SU-DHL-6 (cell line): ENCODE results near the gene FAAP100.

ENCODE experiments used
- H2AFZ ChIP-seq: fragments of 200-600 bp; sonication (generic); 2 replicates; pipeline ENCODE4 v1.6.1; 2014; ENCODE audit warnings: low read depth, mild to moderate bottlenecking, moderate library complexity, mixed read lengths, antibody characterized with exemption, low read length; ENCODE audit not compliant: severe bottlenecking
- H3F3A ChIP-seq: fragments of 200-600 bp; shearing (Covaris generic); 2 replicates; pipeline ENCODE4 v1.6.0; 2016; ENCODE audit warnings: antibody characterized with exemption, mild to moderate bottlenecking; ENCODE audit not compliant: insufficient read depth
- H3K27ac ChIP-seq: fragments of 200-600 bp; sonication (generic); 2 replicates; pipeline ENCODE4 v1.5.1; 2016; ENCODE audit warnings: low read depth, mild to moderate bottlenecking, low read length, moderate library complexity, mixed read lengths
- H3K27me3 ChIP-seq: fragments of 200-600 bp; sonication (generic), shearing (Covaris generic); 2 replicates; pipeline ENCODE4 v1.6.0; 2014; ENCODE audit warnings: mild to moderate bottlenecking, low read length
- H3K36me3 ChIP-seq: fragments of 200-600 bp; sonication (generic); 2 replicates; pipeline ENCODE4 v1.6.1; 2014; ENCODE audit warnings: mild to moderate bottlenecking, low read length, mixed read lengths
- H3K4me2 ChIP-seq: fragments of 300-600, 200-600 bp; shearing (Covaris generic), sonication (generic); 2 replicates; pipeline ENCODE4 v1.6.0; 2014; ENCODE audit warnings: low read length, low read depth, mild to moderate bottlenecking; ENCODE audit not compliant: poor library complexity, severe bottlenecking
- H3K4me3 ChIP-seq: fragments of 200-600 bp; sonication (generic); 2 replicates; pipeline ENCODE4 v1.5.1; 2014; ENCODE audit warnings: antibody characterized with exemption, low read length, mild to moderate bottlenecking, mixed read lengths; ENCODE audit not compliant: insufficient read depth, poor library complexity, severe bottlenecking
- H3K79me2 ChIP-seq: fragments of 200-600 bp; sonication (generic); 2 replicates; pipeline ENCODE4 v1.6.1; 2014; ENCODE audit warnings: mild to moderate bottlenecking, low read length, moderate library complexity; ENCODE audit not compliant: insufficient read depth
- H3K9ac ChIP-seq: fragments of 200-600 bp; sonication (generic); 2 replicates; pipeline ENCODE4 v1.7.0; 2014; ENCODE audit warnings: mild to moderate bottlenecking, low read length
- H3K9me2 ChIP-seq: fragments of 200-600 bp; sonication (generic); replicated peaks from 2 replicates; pipeline ENCODE4 v1.6.1; 2014; ENCODE audit warnings: low read length; ENCODE audit not compliant: insufficient read depth
- H3K9me3 ChIP-seq: fragments of 200-600 bp; sonication (generic); 2 replicates; pipeline ENCODE4 v1.6.1; 2014; ENCODE audit warnings: low read length, mixed read lengths; ENCODE audit not compliant: insufficient read depth
- H4K20me1 ChIP-seq: fragments of 200-600 bp; sonication (generic); 2 replicates; pipeline ENCODE4 v1.6.1; 2014; ENCODE audit warnings: low read depth, mild to moderate bottlenecking, antibody characterized with exemption, low read length, moderate library complexity, mixed read lengths
- EZH2phosphoT487 ChIP-seq: fragments of 200-600 bp; sonication (generic), shearing (Covaris generic); conservative IDR thresholded peaks from 2 replicates; pipeline ENCODE4 v1.6.1; 2018; ENCODE audit warnings: mild to moderate bottlenecking, antibody characterized with exemption, low read length, moderate library complexity, mixed read lengths
- TF ChIP-seq, protein P1 (sequence below): fragments of 200-600 bp; sonication (generic); IDR thresholded peaks from one replicate; pipeline ENCODE4 v1.5.1; 2017; ENCODE audit warnings: antibody characterized with exemption, mild to moderate bottlenecking, low read length, moderate library complexity; ENCODE audit not compliant: insufficient read depth, poor library complexity, severe bottlenecking

FAAP100 gene

GRCh38 chr17:81516439-81516838 lies 35.7 kb downstream of the FAAP100 start:
- H3K4me2 ChIP-seq: peak overlapping the region; percentile 71
- H4K20me1 ChIP-seq: peaks cover 7% of the 10 kb centered on the region
- H3K27me3 ChIP-seq: no peaks in the 10 kb centered on the region
- H3K27ac ChIP-seq: peak overlapping the region; percentile 95
- peaks cover 9% of the 10 kb centered on the region for H3K36me3 ChIP-seq
- no peaks in the 10 kb centered on the region for H3K9me3 ChIP-seq
- H3F3A ChIP-seq: peaks cover 58% of the 10 kb centered on the region
- H3K9ac ChIP-seq: peak overlapping the region; percentile 89
- H3K4me3 ChIP-seq: peak overlapping the region; percentile 65
- peaks cover 11% of the 10 kb centered on the region for H3K79me2 ChIP-seq
- TF ChIP-seq, protein P1, sequence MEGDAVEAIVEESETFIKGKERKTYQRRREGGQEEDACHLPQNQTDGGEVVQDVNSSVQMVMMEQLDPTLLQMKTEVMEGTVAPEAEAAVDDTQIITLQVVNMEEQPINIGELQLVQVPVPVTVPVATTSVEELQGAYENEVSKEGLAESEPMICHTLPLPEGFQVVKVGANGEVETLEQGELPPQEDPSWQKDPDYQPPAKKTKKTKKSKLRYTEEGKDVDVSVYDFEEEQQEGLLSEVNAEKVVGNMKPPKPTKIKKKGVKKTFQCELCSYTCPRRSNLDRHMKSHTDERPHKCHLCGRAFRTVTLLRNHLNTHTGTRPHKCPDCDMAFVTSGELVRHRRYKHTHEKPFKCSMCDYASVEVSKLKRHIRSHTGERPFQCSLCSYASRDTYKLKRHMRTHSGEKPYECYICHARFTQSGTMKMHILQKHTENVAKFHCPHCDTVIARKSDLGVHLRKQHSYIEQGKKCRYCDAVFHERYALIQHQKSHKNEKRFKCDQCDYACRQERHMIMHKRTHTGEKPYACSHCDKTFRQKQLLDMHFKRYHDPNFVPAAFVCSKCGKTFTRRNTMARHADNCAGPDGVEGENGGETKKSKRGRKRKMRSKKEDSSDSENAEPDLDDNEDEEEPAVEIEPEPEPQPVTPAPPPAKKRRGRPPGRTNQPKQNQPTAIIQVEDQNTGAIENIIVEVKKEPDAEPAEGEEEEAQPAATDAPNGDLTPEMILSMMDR: no peak
- TF ChIP-seq EZH2phosphoT487: no peak
- H2AFZ ChIP-seq: no peak overlapping the region
- no peaks in the 10 kb centered on the region for H3K9me2 ChIP-seq

DNA sequence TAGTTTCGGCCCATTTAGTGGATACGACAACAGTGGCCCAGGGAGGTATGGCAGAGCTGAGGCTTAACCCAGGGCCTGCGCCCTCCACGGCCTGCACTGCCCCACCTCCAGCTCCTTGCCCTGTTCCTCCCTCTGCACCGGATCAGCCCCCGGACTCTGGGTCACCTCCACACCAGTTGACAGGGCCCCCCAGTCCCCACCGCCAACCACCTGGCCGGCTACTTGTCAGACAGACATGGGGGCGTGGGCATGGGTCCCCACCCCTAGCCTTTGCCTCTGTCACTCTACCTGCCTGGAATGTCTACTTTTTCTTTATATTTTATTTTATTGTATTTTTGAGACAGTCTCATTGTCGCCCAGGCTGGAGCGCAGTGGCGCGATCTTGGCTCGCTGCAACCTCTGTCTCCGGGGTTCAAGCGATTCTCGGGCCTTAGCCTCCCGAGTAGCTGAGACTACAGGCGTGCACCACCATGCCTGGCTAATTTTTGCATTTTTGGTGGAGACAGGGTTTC lies 36.6 kb downstream of the FAAP100 start:
- peak overlapping the region; percentile 71 for H3K4me2 ChIP-seq
- H3K27me3 ChIP-seq: no peaks in the 10 kb centered on the region
- peaks cover 17% of the 10 kb centered on the region for H3K36me3 ChIP-seq
- peaks cover 63% of the 10 kb centered on the region for H3F3A ChIP-seq
- no peaks in the 10 kb centered on the region for H3K9me3 ChIP-seq
- H3K4me3 ChIP-seq: peak overlapping the region; percentile 65
- TF ChIP-seq, protein P1: no peak
- TF ChIP-seq EZH2phosphoT487: no peak
- peak overlapping the region; percentile 95 for H3K27ac ChIP-seq
- peak overlapping the region; percentile 68 for H2AFZ ChIP-seq
- peak overlapping the region; percentile 89 for H3K9ac ChIP-seq
- no peaks in the 10 kb centered on the region for H3K9me2 ChIP-seq
- H4K20me1 ChIP-seq: peaks cover 15% of the 10 kb centered on the region
- peaks cover 20% of the 10 kb centered on the region for H3K79me2 ChIP-seq

DNA sequence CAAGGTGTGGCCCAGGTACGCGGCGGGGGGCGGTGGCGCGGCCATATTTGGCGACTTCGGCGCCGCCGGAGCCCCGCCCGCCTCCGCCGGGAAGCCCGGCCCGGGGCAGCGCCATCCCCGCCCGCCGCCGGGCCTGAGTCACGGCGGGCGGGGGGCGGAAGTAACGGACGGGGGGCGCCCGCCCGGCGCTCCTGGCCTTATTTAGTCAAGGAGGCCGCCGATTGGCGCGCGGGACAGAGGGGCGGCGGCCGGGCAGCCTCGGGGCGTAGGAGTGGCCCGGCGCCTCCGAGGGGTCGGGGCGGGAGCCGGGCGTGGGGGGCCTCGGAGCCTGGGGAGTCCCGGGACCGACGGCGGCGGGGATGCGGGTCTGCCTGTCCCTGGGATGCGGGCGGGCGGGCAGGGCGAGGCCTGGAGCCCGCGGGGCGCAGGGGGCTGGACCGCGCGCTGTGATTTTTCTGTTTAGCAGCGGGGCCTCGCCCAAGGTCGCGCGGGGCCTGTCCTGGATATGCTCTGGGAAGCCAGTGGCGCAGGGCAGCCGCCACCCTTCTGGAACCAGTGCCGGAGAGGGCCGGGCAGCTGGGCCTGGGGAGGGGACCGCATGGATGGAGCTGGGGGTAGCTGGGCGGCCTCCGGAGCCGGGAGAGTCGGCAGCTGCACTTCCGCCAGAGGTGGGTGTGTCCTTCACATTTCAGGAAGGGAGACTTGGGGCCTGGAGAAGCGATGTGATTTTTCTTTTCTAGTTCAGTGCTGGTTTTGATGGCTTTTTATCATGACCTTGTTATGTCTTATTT lies 37.2 kb downstream of the FAAP100 start:
- H4K20me1 ChIP-seq: peaks cover 21% of the 10 kb centered on the region

More for the DNA sequence above, 37.2 kb downstream of the FAAP100 start:
- Histone ChIP-seq H3K36me3 (peaks cover 24% of the 10 kb centered on the region), H3K27ac (peak overlapping the region; percentile 95), H3K9me2 (no peaks in the 10 kb centered on the region), H3K4me2 (peak overlapping the region; percentile 71), H3K9ac (peak overlapping the region; percentile 89), H3K9me3 (no peaks in the 10 kb centered on the region), H3K27me3 (no peaks in the 10 kb centered on the region), H2AFZ (peak overlapping the region; percentile 68), H3K4me3 (peak overlapping the region; percentile 65), H3K79me2 (peaks cover 24% of the 10 kb centered on the region), H3F3A (peaks cover 68% of the 10 kb centered on the region)
- no peak for TF ChIP-seq EZH2phosphoT487
- TF ChIP-seq, protein P1: no peak
